Left lung (tissue), 10 donors: ENCODE measurements around the gene RERE. TPM values are rescaled to one million over a fixed set of nuclear protein-coding genes. Genes with fewer than 3 reads are reported as not detected.
"Not testable (repeated sequence)": the region's sequence is repeated elsewhere in the genome, so short reads cannot be mapped to it uniquely, and the experiment has no call there.

ENCODE experiments used
- ATAC-seq: fragments of 200-7000 bp; cut with Tn5 transposase; one replicate; pipeline ENCODE4 v1.9.1; 2020; ENCODE audit warnings: moderate library complexity
- DNase-seq, 4 donors: peaks; one replicate each; pipeline ENCODE4 v3.0.0-alpha.2; 2013 to 2020
- H3K27ac ChIP-seq, 2 donors: fragments of 200-600 bp; sonication (generic) in 1 of 2; one replicate each; pipeline versions ENCODE4 v1.5.0 to v1.8.0; 2020 to 2021
- H3K27me3 ChIP-seq, 2 donors: fragments of 200-600 bp; sonication (generic) in 1 of 2; one replicate each; pipeline versions ENCODE4 v1.5.0 to v1.8.0; 2020 to 2021
- H3K36me3 ChIP-seq, 2 donors: fragments of 200-600 bp; sonication (generic) in 1 of 2; one replicate each; pipeline versions ENCODE4 v1.5.0 to v1.8.0; 2020 to 2021
- H3K4me1 ChIP-seq, 2 donors: fragments of 200-600 bp; one replicate each; pipeline ENCODE4 v1.8.0; 2021
- H3K4me3 ChIP-seq, 2 donors: fragments of 200-600 bp; sonication (generic) in 1 of 2; one replicate each; pipeline versions ENCODE4 v1.5.0 to v1.8.0; 2020 to 2021; ENCODE audit warnings: mild to moderate bottlenecking in 1 of 2
- H3K9me3 ChIP-seq, 2 donors: fragments of 200-600 bp; sonication (generic) in 1 of 2; one replicate each; pipeline versions ENCODE4 v1.5.0 to v1.8.0; 2020 to 2021
- CTCF ChIP-seq, 2 donors: fragments of 200-600 bp; sonication (generic) in 1 of 2; IDR thresholded peaks; one replicate each; pipeline versions ENCODE4 v1.5.0 to v1.8.0; 2021; ENCODE audit warnings: antibody characterized with exemption in 2 of 2
- intact Hi-C, 2 donors: fragments of 100-400 bp; cut with DNase I; formaldehyde crosslinking; loops; one replicate each; pipeline versions ENCODE4 v1.11.2 to v1.14.2; 2022
- polyA plus RNA-seq, 6 donors: library from polyadenylated mRNA; unstranded; fragments of 120-200 nt; gene quantifications; one replicate each; pipeline ENCODE4 v1.2.1, GENCODE V29; 2013; ENCODE audit not compliant: insufficient read length in 6 of 6
- total RNA-seq, 2 donors: library from RNA; stranded (reverse); fragmentation: NEBNext Ultra II Directional; extraction: Animal tissue kit (Norgen Biotek cat#: 25700); gene quantifications; one replicate each; pipeline ENCODE4 v1.2.1, GENCODE V29; 2021
- donor health status: DM: no; HTN: yes; CAD: no.
- donor health status: DM: no; HTN: no; CAD: no.

Gene RERE
- total and polyA plus RNA-seq, 8 donors, result 73.3 to 135 (median 130) TPM

DNA sequence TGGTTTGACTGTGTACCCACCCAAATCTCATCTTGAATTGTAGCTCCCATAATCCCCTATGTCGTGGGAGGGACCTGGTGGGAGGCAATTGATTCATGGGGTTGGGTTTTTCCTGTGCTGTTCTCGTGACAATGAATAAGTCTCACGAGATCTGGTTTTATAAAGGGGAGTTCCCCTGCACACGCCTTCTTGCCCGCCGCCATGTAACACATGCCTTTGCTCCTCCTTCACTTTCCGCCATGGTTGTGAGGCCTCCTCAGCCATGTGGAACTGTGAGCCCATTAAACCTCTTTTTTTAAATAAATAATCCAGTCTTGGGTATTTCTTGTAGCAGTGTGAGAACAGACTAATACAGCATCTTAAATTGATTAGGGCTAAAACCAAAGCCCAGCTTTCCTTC is 22.6 kb upstream of the RERE start:
- H3K4me3 ChIP-seq, result no peak overlapping the region
- no peak overlapping the region for H3K27ac ChIP-seq
- H3K27me3 ChIP-seq, result no peaks in the 10 kb centered on the region
- H3K4me1 ChIP-seq, result no peaks in the 10 kb centered on the region
- no peaks in the 10 kb centered on the region for H3K36me3 ChIP-seq
- no peaks in the 10 kb centered on the region for H3K9me3 ChIP-seq
- DNase-seq, result no peak
- intact Hi-C loops, result loop anchor here in 1 of 2 donors (10.0 kb wide), 1 partner anchor 275 kb away; no protein-coding TSS in a partner anchor
- ATAC-seq, result no peak
- TF ChIP-seq CTCF (IDR thresholded peaks at IDR 0.05), result no peak

DNA sequence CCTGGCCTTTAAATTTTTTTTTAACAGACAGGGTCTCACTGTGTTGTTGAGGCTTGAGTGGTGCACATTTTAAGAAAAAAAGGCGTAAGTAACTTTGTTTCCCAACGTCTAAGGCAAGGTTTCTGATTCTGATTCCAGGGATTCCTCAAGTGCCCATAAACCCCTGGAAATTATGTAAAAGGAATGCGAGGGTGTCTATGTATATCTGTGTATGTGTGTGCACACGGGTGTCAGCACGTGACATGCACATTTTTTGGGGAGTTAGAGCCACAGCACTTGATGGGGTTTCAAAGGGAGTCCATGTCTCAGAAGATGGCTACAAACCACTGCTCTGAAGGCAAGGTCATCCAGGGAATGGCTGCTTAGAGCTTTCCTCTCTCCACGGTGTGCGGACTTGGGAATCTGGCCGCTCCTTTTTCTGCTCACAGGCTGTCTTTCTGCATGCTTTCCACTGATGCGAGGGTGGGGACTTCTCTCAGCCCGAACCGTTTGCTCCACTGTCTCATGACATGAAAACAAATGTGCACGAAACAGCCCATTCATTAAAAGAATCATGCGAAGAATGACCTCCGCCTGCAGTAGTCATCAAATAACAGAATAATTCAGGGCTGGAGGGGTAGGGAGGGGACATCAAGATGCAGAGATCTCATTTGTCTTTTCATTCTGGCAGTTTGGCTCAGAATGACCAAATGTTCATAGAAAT is 18.7 kb upstream of the RERE start:
- Histone ChIP-seq H3K27ac (no peak overlapping the region), H3K9me3 (no peaks in the 10 kb centered on the region), H3K4me1 (no peaks in the 10 kb centered on the region), H3K27me3 (no peaks in the 10 kb centered on the region), H3K36me3 (no peaks in the 10 kb centered on the region), H3K4me3 (no peak overlapping the region)
- DNase-seq, result no peak
- TF ChIP-seq CTCF (IDR thresholded peaks at IDR 0.05), result no peak
- no peak for ATAC-seq
- intact Hi-C loops, result no loop called here

DNA sequence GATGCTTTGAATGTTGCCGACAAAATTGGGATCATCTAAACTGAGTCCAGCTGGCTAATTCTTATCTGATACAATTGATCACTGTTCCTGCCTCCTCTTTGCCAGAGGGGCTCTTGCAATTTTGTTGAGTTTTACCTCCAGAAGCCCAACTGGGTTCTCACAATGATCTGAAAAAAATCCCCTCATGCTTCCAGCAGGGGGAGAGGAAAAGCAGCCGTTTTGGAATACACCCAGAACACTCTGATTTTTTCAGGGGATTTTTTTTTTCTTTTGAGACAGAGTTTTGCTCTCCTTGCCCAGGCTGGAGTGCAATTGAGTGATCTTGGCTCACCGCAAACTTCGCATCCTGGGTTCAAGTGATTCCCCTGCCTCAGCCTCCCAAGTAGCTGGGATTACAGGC is 13.9 kb upstream of the RERE start:
- Histone ChIP-seq H3K9me3 (no peaks in the 10 kb centered on the region), H3K27me3 (no peaks in the 10 kb centered on the region), H3K27ac (no peak overlapping the region), H3K36me3 (no peaks in the 10 kb centered on the region), H3K4me3 (no peak overlapping the region), H3K4me1 (peaks cover 0 to 4% of the 10 kb centered on the region in 2 donors)
- TF ChIP-seq CTCF (IDR thresholded peaks at IDR 0.05), result no peak
- DNase-seq (peak in 2 of 4 donors; percentile 2 to 56), ATAC-seq (no peak)
- intact Hi-C loops, result no loop called here

DNA sequence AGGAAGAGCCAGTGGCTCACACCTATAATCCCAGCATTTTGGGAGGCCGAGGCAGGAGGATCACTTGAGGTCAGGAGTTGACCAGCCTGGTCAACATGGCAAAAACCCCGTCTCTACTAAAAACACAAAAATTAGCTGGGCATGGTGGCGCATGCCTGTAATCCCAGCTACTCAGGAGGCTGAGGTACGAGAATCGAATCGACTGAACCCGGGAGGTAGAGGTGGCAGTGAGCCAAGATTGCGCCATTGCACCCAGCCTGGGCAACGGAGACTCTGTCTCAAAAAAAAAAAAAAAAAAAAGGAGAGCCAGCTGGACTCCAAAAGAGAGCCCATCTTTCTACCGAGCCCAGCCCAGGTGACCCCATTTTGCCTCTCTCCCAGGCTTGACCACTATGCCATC is 13.3 kb upstream of the RERE start:
- H3K27ac ChIP-seq, ATAC-seq, H3K27me3 ChIP-seq, H3K36me3 ChIP-seq, intact Hi-C loops, H3K4me3 ChIP-seq, H3K4me1 ChIP-seq, H3K9me3 ChIP-seq: not testable (repeated sequence)
- peak in 1 of 4 donors; percentile 27 for DNase-seq

GRCh38 chr1:8825985-8826481 is 8.6 kb upstream of the RERE start:
- ATAC-seq, result no peak
- TF ChIP-seq CTCF (IDR thresholded peaks at IDR 0.05), result no peak
- H3K9me3 ChIP-seq, result no peaks in the 10 kb centered on the region
- no peak for DNase-seq
- H3K27ac ChIP-seq, result no peak overlapping the region
- no peaks in the 10 kb centered on the region for H3K27me3 ChIP-seq
- H3K36me3 ChIP-seq, result no peaks in the 10 kb centered on the region
- intact Hi-C loops, result no loop called here
- peaks cover 15 to 23% of the 10 kb centered on the region in 2 donors for H3K4me1 ChIP-seq
- no peak overlapping the region for H3K4me3 ChIP-seq

DNA sequence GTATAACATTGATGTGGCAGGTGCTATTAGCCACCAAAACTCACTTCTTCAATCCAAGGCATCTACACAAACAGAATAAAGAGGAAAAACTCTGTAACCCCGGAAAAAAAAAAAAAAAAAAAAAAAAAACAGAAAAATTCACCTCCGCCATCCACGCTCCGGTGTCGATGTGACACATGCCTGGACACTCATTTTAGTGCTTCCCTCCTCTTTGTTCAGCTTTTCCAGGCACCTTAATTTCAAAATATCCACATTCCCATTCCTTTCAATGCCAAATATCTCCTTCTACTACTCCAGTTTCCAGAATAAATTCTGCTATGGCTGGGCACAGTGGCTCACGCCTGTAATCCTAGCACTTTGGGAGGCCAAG is 5.8 kb upstream of the RERE start:
- H3K27me3 ChIP-seq, result no peaks in the 10 kb centered on the region
- DNase-seq (peak in 1 of 4 donors; percentile 3), ATAC-seq (no peak)
- peak overlapping the region in 1 of 2 donors; percentile 13 for H3K27ac ChIP-seq
- no peaks in the 10 kb centered on the region for H3K36me3 ChIP-seq
- peaks cover 15 to 25% of the 10 kb centered on the region in 2 donors for H3K4me1 ChIP-seq
- intact Hi-C loops, result no loop called here
- no peak overlapping the region for H3K4me3 ChIP-seq
- no peaks in the 10 kb centered on the region for H3K9me3 ChIP-seq
- TF ChIP-seq CTCF (IDR thresholded peaks at IDR 0.05), result no peak
